OCI-LY3 (cell line): ENCODE data around the gene PIWIL1.

Experiments used
- H2AFZ ChIP-seq: fragments of 200-600, 300-600 bp; shearing (Covaris generic); 2 replicates; pipeline ENCODE4 v1.6.0; 2014; ENCODE audit warnings: antibody characterized with exemption, low read depth, low read length
- H3K27ac ChIP-seq: fragments of 200-600, 300-600 bp; sonication (generic); 2 replicates; pipeline ENCODE4 v1.5.1; 2014; ENCODE audit warnings: mild to moderate bottlenecking, low read length, moderate library complexity, mixed read lengths
- H3K27me3 ChIP-seq: fragments of 200-600, 300-600 bp; sonication (generic); 2 replicates; pipeline ENCODE4 v1.6.1; 2014; ENCODE audit warnings: low read depth, low read length, mixed read lengths
- H3K36me3 ChIP-seq: fragments of 200-600, 300-600 bp; sonication (generic); replicated peaks from 2 replicates; pipeline ENCODE3; 2014; ENCODE audit warnings: low read depth, low read length, mixed read lengths
- H3K4me1 ChIP-seq: fragments of 300-600, 200-600 bp; sonication (generic); 2 replicates; pipeline ENCODE4 v1.6.1; 2014; ENCODE audit warnings: low read length, mixed read lengths
- H3K4me2 ChIP-seq: fragments of 200-600, 300-600 bp; sonication (generic); 2 replicates; pipeline ENCODE4 v1.6.1; 2014; ENCODE audit warnings: low read length, mixed read lengths
- H3K4me3 ChIP-seq: fragments of 300-600, 200-600 bp; sonication (generic); 2 replicates; pipeline ENCODE4 v1.5.1; 2014; ENCODE audit warnings: antibody characterized with exemption, mild to moderate bottlenecking, low read length, moderate library complexity
- H3K79me2 ChIP-seq: fragments of 300-600, 200-600 bp; shearing (Covaris generic); 2 replicates; pipeline ENCODE4 v1.6.1; 2014; ENCODE audit warnings: mild to moderate bottlenecking, low read length, mixed read lengths
- H3K9ac ChIP-seq: fragments of 300-600, 200-600 bp; shearing (Covaris generic); 2 replicates; pipeline ENCODE4 v1.6.0; 2014; ENCODE audit warnings: mild to moderate bottlenecking, low read length, moderate library complexity
- H3K9me3 ChIP-seq: fragments of 200-600, 300-600 bp; shearing (Covaris generic); 2 replicates; pipeline ENCODE4 v1.6.1; 2014; ENCODE audit warnings: low read length, mixed read lengths; ENCODE audit not compliant: insufficient read depth
- H4K20me1 ChIP-seq: fragments of 200-600, 300-600 bp; sonication (generic); 2 replicates; pipeline ENCODE4 v1.6.1; 2016; ENCODE audit warnings: low read length, mixed read lengths; ENCODE audit not compliant: insufficient read depth
- EZH2phosphoT487 ChIP-seq: fragments of 200-600 bp; shearing (Covaris generic); IDR thresholded peaks from 2 replicates; pipeline ENCODE4 v1.6.1; 2018; ENCODE audit warnings: antibody characterized with exemption, mixed run types, low read depth
- TF ChIP-seq, protein P1 (sequence below): fragments of 200-600, 300-600 bp; sonication (generic); IDR thresholded peaks from 2 replicates; pipeline ENCODE4 v1.5.1; 2014; ENCODE audit warnings: antibody characterized with exemption, low read length, low read depth

PIWIL1 gene

DNA sequence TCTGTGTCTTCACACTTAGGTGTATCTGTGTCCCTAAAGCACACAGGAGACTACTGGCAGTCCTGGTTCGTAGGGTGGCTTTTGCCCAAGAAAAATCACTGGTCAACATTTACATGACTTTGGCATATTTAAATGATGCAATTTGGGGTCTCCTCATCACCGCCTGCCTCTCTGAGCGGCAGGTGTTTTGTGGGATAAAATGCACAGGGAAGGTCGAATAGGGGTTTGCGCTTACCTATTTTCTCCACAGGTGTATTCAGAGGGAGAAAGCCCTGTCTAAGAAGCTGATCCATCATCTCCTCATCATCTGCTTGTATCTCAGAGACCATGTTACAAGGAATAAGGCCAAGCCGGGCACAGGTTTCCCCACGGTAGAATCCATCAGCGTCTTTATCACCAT lies 74.7 kb downstream of the PIWIL1 start:
- Histone ChIP-seq H3K27ac (no peak overlapping the region), H3K36me3 (no peaks in the 10 kb centered on the region), H3K4me1 (no peaks in the 10 kb centered on the region), H3K4me3 (no peak overlapping the region), H4K20me1 (no peaks in the 10 kb centered on the region), H3K4me2 (no peak overlapping the region), H3K79me2 (no peaks in the 10 kb centered on the region), H3K27me3 (no peaks in the 10 kb centered on the region), H3K9ac (no peak overlapping the region), H2AFZ (no peak overlapping the region), H3K9me3 (no peaks in the 10 kb centered on the region)
- TF ChIP-seq, protein P1, sequence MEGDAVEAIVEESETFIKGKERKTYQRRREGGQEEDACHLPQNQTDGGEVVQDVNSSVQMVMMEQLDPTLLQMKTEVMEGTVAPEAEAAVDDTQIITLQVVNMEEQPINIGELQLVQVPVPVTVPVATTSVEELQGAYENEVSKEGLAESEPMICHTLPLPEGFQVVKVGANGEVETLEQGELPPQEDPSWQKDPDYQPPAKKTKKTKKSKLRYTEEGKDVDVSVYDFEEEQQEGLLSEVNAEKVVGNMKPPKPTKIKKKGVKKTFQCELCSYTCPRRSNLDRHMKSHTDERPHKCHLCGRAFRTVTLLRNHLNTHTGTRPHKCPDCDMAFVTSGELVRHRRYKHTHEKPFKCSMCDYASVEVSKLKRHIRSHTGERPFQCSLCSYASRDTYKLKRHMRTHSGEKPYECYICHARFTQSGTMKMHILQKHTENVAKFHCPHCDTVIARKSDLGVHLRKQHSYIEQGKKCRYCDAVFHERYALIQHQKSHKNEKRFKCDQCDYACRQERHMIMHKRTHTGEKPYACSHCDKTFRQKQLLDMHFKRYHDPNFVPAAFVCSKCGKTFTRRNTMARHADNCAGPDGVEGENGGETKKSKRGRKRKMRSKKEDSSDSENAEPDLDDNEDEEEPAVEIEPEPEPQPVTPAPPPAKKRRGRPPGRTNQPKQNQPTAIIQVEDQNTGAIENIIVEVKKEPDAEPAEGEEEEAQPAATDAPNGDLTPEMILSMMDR = no peak
- TF ChIP-seq EZH2phosphoT487 = no peak

DNA sequence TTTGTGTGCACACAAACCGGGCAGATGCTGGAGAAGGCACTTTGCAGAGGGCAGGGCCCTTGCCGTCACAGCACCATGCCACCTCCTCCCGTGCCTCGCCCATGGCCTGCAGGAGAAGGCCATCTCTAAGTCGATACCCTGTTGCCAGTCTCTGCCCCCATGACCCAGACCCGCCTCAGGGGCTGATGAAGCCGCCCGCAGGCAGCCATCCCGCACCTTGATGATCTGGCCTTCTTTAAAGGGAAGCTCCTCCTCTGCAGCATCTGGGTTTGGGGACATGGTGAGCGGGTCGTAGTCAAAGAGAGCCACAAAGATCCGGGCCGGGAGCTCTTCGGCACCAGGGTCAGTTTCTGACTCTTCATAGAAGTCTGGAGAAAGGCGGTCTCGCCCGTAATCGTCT lies 76.2 kb downstream of the PIWIL1 start:
- H4K20me1 ChIP-seq = no peaks in the 10 kb centered on the region
- no peaks in the 10 kb centered on the region for H3K79me2 ChIP-seq
- no peak for TF ChIP-seq EZH2phosphoT487
- TF ChIP-seq, protein P1 = no peak
- no peaks in the 10 kb centered on the region for H3K9me3 ChIP-seq
- H2AFZ ChIP-seq = no peak overlapping the region
- no peak overlapping the region for H3K4me2 ChIP-seq
- H3K27ac ChIP-seq = no peak overlapping the region
- H3K4me1 ChIP-seq = no peaks in the 10 kb centered on the region
- H3K4me3 ChIP-seq = no peak overlapping the region
- H3K27me3 ChIP-seq = no peaks in the 10 kb centered on the region
- no peaks in the 10 kb centered on the region for H3K36me3 ChIP-seq
- H3K9ac ChIP-seq = no peak overlapping the region

DNA sequence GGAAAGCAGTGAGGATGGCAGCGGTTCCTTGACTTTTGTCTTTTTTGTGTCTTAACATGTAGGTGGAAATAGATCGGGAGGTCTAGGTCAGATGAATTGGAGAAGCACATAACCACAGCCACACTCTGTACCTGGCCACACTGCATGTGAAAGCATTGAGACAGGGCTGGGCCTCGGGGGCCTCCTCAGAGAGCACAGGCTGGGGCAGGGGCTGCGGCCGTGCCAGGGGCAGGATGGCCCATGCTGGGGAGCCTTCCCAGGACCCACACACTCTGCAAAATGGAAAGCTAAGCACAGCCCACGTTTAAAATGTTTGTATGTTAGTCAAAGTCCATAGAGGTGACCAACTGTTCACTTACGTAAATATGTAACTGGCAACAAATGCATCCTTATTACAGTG lies 76.7 kb downstream of the PIWIL1 start:
- H3K79me2 ChIP-seq = no peaks in the 10 kb centered on the region
- H3K36me3 ChIP-seq = no peaks in the 10 kb centered on the region
- H4K20me1 ChIP-seq = no peaks in the 10 kb centered on the region
- no peak for TF ChIP-seq EZH2phosphoT487
- TF ChIP-seq, protein P1 = no peak
- no peaks in the 10 kb centered on the region for H3K4me1 ChIP-seq
- no peak overlapping the region for H3K4me2 ChIP-seq
- H3K9me3 ChIP-seq = no peaks in the 10 kb centered on the region
- H3K27me3 ChIP-seq = no peaks in the 10 kb centered on the region
- no peak overlapping the region for H3K9ac ChIP-seq
- no peak overlapping the region for H3K27ac ChIP-seq
- no peak overlapping the region for H2AFZ ChIP-seq
- no peak overlapping the region for H3K4me3 ChIP-seq

DNA sequence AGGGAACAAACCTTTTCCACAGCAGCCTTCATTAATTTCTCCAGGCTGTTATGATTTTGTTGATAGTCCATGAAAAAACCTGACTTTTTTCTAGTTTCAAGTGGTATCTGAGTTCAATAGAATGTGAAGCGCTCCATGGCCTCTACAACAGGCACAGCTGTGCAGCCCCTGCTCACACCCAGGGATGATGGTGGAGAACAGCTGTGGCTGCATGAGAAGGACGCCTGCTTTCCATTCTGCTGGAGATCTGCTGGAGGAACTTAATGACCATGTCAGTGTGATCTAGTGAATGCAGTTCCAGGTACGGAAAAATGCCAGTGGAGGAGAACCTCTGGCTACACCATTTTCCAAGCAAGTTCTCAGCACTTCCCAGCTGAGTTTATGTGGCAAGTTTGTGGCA lies 80.6 kb downstream of the PIWIL1 start:
- no peak for TF ChIP-seq EZH2phosphoT487
- TF ChIP-seq, protein P1 = no peak
- H3K4me1 ChIP-seq = no peaks in the 10 kb centered on the region
- H3K9me3 ChIP-seq = no peaks in the 10 kb centered on the region
- no peak overlapping the region for H3K4me3 ChIP-seq
- H3K27ac ChIP-seq = no peak overlapping the region
- H3K4me2 ChIP-seq = no peak overlapping the region
- H3K79me2 ChIP-seq = no peaks in the 10 kb centered on the region
- H3K9ac ChIP-seq = no peak overlapping the region
- no peaks in the 10 kb centered on the region for H3K36me3 ChIP-seq
- H4K20me1 ChIP-seq = no peaks in the 10 kb centered on the region
- no peak overlapping the region for H2AFZ ChIP-seq
- no peaks in the 10 kb centered on the region for H3K27me3 ChIP-seq
